PC-9 (cell line): ENCODE measurements around the gene MRPS9.

Source experiments
- EZH2 ChIP-seq: fragments of 200-600 bp; sonication (generic); IDR thresholded peaks from 2 replicates; pipeline ENCODE4 v1.8.0; 2017; ENCODE audit warnings: antibody characterized with exemption, low read depth
- TF ChIP-seq, protein P1 (sequence below): fragments of 200-600 bp; sonication (generic); conservative IDR thresholded peaks from 2 replicates; pipeline ENCODE4 v1.6.1; 2017; ENCODE audit warnings: mixed run types, antibody characterized with exemption, mild to moderate bottlenecking, moderate library complexity

GRCh38 chr2:105102001-105102400, 64.1 kb downstream of the MRPS9 start:
- TF ChIP-seq, protein P1, sequence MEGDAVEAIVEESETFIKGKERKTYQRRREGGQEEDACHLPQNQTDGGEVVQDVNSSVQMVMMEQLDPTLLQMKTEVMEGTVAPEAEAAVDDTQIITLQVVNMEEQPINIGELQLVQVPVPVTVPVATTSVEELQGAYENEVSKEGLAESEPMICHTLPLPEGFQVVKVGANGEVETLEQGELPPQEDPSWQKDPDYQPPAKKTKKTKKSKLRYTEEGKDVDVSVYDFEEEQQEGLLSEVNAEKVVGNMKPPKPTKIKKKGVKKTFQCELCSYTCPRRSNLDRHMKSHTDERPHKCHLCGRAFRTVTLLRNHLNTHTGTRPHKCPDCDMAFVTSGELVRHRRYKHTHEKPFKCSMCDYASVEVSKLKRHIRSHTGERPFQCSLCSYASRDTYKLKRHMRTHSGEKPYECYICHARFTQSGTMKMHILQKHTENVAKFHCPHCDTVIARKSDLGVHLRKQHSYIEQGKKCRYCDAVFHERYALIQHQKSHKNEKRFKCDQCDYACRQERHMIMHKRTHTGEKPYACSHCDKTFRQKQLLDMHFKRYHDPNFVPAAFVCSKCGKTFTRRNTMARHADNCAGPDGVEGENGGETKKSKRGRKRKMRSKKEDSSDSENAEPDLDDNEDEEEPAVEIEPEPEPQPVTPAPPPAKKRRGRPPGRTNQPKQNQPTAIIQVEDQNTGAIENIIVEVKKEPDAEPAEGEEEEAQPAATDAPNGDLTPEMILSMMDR = no peak
- TF ChIP-seq EZH2 = no peak
